T-helper 2 cell (primary cell): ENCODE results near the gene NAV3.
"Not testable (repeated sequence)": the region's sequence is repeated elsewhere in the genome, so short reads cannot be mapped to it uniquely, and the experiment has no call there.

Experiments
- DNase-seq, 5 experiments: peaks; one replicate each; pipeline versions ENCODE4 v3.0.0 to v3.0.0-alpha.2; 2012 to 2022

NAV3 gene

DNA sequence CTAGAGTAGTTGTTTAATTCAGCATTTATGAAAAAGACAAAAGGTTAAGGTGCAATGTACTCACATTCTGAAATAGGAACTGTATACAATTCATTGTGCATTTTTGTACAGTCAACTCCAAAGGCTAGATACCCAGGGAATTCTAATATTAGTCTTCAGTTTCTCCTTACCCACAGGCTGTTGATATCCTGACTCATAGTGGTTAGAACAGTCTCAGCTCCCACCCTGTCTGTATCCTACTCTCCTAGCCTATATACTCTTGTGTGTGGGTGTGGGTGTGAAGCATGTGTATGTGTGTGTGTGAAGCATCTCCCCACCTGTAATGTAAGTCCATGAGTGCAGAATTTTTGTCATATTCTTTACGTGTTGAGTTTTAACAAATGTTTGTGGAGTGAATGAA lies 229.5 kb downstream of the NAV3 start:
- no peak for DNase-seq

DNA sequence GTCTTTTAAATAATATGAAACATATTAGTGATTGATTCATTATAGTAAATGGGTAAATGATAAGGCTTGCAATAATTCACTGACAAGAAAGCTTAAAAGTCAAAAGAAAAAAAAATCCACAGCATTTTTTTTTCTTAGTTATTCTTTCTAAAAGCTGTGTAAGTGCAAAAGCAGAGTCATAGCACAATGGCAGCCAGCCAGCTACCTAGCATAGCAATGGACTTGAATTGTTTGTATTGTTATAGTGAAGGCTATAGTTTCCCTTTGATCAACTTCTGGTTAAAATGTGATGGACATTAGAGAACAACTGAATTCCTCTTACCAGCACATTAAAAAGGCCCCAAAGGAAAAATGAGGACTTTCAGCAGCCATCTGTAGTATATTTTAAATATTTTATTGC lies 232.1 kb downstream of the NAV3 start:
- no peak for DNase-seq

GRCh38 chr12:78081590-78082314 lies 251.1 kb downstream of the NAV3 start:
- no peak for DNase-seq

DNA sequence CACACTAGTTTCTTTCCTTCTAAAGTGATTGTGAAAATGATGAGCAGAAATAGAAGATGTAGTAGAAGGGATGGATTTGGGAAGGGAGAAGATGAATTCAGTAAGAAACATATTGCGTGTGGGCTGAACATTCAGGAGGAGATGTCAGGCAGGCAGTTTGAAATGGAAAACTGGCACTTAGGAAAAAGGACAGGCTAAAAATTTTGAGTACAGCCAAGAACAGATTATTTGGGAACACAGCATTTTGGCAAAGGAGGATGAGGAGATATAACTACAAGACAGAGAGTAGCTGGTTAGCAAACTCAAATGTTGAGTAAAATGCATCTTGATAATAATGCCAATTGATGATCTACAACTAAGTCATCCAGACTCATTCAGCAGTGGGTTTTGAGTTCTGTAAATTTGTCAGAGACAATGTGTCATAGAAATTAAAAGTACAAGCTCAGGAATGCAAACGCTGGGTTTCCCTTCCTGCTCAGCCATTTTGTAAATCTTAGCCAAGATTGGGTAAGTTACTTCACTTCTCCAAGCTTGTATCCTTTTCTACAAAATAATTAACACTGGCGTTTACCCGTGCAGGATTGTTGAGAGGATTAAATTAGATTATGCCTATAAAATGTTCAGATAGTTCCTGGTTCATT lies 255.0 kb downstream of the NAV3 start:
- DNase-seq: no peak

GRCh38 chr12:78086553-78087362 lies 256.1 kb downstream of the NAV3 start:
- DNase-seq: no peak

DNA sequence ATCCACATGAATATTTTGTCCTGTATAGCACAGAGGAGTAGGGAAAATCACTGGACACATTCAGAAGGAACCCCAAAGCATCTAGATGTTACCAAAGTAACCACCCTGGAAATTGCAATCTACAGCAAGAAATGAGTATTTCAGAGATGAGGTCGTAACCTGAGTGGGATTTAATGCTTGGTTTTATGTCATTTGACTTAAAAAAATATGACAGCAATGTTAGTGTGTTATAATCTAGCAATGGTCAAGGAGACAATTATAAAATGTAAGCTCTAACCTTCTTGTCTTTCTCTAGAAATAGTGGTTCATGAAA lies 256.6 kb downstream of the NAV3 start:
- no peak for DNase-seq

GRCh38 chr12:78088391-78088832 lies 257.7 kb downstream of the NAV3 start:
- no peak for DNase-seq

- DNase-seq: no peak
Observed at GRCh38 chr12:78090266-78090665, 259.6 kb downstream of the NAV3 start.

DNA sequence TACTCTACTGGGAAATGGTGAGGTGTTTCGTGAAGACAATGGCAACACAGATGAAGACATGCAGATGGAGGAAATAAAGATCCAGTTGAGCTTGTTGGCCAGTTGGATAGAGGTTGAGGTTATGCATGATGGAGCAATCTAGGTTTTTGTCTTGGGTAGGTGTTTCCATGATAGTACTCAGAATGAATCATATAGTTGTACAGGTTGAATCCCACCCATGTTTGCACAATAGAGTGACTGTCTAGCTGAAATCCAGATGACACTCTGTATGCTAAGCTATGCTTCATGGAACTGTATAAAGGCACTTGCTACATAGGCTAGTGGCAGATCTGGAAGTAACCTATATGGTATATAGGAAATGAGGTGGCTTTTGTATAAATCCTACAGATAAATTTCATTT lies 264.9 kb downstream of the NAV3 start:
- DNase-seq: no peak

DNA sequence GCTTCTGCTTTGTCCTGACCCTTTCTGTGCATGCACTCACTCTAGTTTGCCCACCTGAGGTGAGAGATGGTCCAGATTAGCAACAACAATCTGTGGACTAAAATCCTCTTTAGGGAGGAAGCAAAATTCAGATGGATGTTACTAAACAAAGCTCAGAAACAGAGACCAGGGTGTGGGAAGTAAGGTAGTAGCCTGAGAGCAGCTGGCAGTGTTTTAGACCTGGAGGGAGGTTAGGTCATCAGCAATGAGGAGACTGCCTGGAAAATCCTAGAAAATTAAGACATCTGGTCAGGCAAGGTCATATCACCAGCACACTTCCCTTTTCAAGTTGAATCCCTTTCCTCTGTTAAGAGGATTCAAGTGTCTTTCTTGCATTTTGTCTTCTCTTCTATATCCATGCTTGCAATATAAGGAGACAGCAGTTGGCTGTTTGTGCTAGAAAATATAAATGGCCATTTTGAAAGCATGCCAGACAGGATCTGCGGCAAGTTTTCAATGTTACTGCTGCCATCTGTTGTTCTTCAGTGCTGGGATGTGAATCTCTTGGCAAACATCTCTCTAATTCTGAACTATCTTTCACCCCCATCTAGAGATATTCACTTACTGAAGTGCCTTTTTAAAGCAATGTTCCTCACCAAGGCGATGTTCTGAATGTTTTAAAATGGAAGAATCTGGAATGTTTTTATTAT lies 266.4 kb downstream of the NAV3 start:
- no peak for DNase-seq

DNA sequence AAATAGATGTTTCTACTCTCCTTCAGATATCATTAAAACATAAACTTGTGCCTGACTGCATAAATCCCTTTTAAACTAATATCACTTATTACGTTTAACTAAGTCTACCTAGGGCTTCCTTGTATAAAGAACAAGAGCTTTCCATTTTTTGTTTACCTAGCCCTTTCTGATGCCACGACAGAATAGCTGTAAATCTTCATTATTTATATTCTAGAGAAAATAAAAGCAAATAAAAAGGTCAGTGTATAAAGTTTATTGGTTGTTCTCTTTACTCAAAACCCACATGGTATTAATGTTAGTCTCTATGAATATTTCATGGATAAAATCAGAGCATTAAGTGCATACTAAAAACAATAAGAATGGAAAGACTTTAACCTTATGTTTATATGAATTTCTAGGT lies 269.1 kb downstream of the NAV3 start:
- no peak for DNase-seq

GRCh38 chr12:78101113-78101876 lies 270.6 kb downstream of the NAV3 start:
- no peak for DNase-seq

- DNase-seq: no peak
Observed at GRCh38 chr12:78101946-78102635, 271.4 kb downstream of the NAV3 start.

- DNase-seq: not testable (repeated sequence)
Observed at GRCh38 chr12:78102801-78103200, 272.1 kb downstream of the NAV3 start.

- no peak for DNase-seq
Observed at GRCh38 chr12:78115889-78116288, 285.2 kb downstream of the NAV3 start.

- DNase-seq: no peak
Observed at GRCh38 chr12:78118036-78118435, 287.3 kb downstream of the NAV3 start.

DNA sequence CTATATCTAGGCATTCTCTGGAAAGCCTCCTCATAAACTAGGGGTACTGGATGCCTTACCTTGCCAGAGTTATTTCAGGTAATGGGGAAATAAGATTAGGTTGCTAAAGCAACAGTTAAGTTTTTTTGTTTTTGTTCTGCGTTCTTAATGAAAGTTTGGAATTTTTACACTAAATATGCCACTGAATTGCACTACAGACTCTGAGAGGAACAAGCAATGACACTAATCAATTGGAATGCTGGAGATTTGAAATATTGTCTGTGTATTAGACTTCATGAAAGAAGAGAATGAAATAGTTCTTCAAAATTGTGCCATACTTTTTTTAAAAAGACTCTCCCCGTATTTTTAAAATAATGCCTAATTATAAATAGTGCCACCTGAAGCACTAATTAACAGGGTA lies 287.8 kb downstream of the NAV3 start:
- no peak for DNase-seq

DNA sequence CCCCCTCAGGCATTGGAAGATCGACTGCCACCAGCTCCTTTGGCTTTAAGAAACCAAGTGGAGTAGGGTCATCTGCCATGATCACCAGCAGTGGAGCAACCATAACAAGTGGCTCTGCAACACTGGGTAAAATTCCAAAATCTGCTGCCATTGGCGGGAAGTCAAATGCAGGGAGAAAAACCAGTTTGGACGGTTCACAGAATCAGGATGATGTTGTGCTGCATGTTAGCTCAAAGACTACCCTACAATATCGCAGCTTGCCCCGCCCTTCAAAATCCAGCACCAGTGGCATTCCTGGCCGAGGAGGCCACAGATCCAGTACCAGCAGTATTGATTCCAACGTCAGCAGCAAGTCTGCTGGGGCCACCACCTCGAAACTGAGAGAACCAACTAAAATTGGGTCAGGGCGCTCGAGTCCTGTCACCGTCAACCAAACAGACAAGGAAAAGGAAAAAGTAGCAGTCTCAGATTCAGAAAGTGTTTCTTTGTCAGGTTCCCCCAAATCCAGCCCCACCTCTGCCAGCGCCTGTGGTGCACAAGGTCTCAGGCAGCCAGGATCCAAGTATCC lies 288.7 kb downstream of the NAV3 start:
- DNase-seq: no peak

DNA sequence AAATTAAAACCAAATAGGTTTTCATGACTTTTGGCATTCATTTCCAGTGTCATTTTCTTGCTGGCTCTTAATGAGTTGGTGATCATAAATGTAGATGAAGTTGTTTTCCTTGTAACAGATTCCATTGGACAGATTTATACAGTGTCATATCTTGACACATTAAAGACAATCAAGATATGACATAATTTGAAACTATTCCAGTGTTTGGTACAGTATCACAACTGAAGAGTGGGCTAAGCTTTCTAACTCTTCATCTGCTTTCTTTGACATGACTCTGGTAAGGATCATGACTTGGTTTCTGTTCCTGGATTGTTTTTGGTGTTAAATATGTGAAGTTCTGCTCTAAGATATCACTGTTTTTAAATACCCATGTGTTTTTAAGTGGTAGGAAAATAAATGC lies 289.6 kb downstream of the NAV3 start:
- no peak for DNase-seq

DNA sequence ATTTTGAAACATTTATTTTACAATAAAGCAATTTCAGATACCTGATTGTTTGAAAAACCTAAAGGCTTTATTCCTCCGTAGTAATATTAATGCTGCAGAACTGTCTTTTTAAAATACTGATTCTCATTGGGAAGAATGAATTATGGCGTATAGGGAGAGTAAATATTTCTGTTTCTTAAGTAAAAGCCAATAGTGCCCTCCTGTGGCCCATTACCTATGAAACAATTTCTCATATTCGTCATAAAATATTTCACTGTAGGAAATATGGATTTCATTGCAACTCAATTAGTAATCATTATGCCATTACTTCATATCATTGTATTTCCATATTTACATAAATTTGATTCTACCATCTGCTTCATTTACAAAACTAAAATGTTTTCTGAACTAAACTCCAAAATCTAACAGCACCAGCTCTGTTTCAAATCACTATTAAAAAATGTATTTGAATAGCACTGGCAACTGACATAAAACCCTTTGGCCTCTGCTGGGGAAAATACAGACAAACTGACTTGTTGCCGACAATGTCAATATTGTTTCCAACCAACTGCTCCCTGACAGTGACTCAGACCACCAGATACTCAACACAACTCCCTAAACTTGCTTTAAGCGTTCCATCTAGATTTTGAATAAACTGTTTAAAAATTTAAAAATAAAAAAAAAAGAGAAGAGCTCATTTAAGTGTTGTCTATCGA lies 290.3 kb downstream of the NAV3 start:
- DNase-seq: no peak
